H1 (cell line): Measurements from ENCODE around the gene SLC25A36. TPM values are rescaled to one million over a fixed set of nuclear protein-coding genes. Genes with fewer than 3 reads are reported as not detected.

Experiments used
- polyA plus RNA-seq, 7 experiments: library from polyadenylated mRNA; depleted of rRNA in 3 of 7; stranded (reverse) in 5 of 7; unstranded in 2 of 7; fragments of >200 nt in 5 of 7; fragments of 200-250 nt in 2 of 7; gene quantifications; 1 replicate in 5 of 7; 2 replicates in 1 of 7; 4 replicates in 1 of 7; pipeline versions ENCODE4 v1.2.1 to v1.2.3, GENCODE V29; 2011 to 2013; ENCODE audit warnings: missing spikeins in 2 of 7, mixed read lengths in 2 of 7
- total RNA-seq: library from RNA; stranded (reverse); fragmentation: NEBNext Ultra II Directional; extraction: Animal tissue kit (Norgen Biotek cat#: 25700); gene quantifications from 2 replicates; pipeline ENCODE4 v1.2.1, GENCODE V29; 2021

SLC25A36 gene
- total and polyA plus RNA-seq, 2 of the 8 experiments (the other 6 are each of a cell fraction or from before 2014, with no cell fraction given), result 42.9 to 71.8 TPM

Other genes with a start within 250 kb of the SLC25A36 start
- 17.2 and 18.1 TPM in 2 replicates for gene SPSB4, start 109.5 kb downstream of the SLC25A36 start, total RNA-seq
- gene SPSB4, start 109.5 kb downstream of the SLC25A36 start, polyA plus RNA-seq (2011; rRNA removed), result 15.1 and 17.6 TPM in 2 replicates